Calu3 (cell line): ENCODE measurements around the gene UQCRHL. TPM values are rescaled to one million over a fixed set of nuclear protein-coding genes. Genes with fewer than 3 reads are reported as not detected.

Experiments
- total RNA-seq: library from RNA; stranded (reverse); gene quantifications from 2 replicates; pipeline ENCODE4 v1.2.3, GENCODE V29; 2022

The UQCRHL gene
- total RNA-seq, 1 experiment from 2014 or later: 3.6 TPM

Other genes starting within 250 kb of the UQCRHL start
- 2.5 and 5.2 TPM in 2 replicates for gene AGMAT, start 222.6 kb downstream of the UQCRHL start, total RNA-seq
- 27.0 and 30.1 TPM in 2 replicates for gene DDI2, start 190.2 kb downstream of the UQCRHL start, total RNA-seq
- gene PLEKHM2, start 123.3 kb downstream of the UQCRHL start, total RNA-seq: 30.4 and 33.4 TPM in 2 replicates
- 0.68 and 1.2 TPM in 2 replicates for gene SLC25A34, start 71.4 kb downstream of the UQCRHL start, total RNA-seq
- not detected in 2 replicates for gene TMEM82, start 65.2 kb downstream of the UQCRHL start, total RNA-seq
- 25.6 and 26.8 TPM in 2 replicates for gene FBLIM1, start 48.9 kb downstream of the UQCRHL start, total RNA-seq
- 48.3 and 53.6 TPM in 2 replicates for gene SPEN, start 40.1 kb upstream of the UQCRHL start, total RNA-seq
- gene ZBTB17, start 168.5 kb upstream of the UQCRHL start, total RNA-seq: 22.1 and 26.6 TPM in 2 replicates
- gene SRARP, start 196.6 kb upstream of the UQCRHL start, total RNA-seq: not detected in 2 replicates
- not detected in 2 replicates for gene HSPB7, start 210.4 kb upstream of the UQCRHL start, total RNA-seq
- gene CLCNKA, start 214.4 kb upstream of the UQCRHL start, total RNA-seq: not detected in 2 replicates
- gene CLCNKB, start 236.1 kb upstream of the UQCRHL start, total RNA-seq: not detected in 2 replicates